HG03558 (cell line): ENCODE data around the gene EEF1G.
"Not testable (repeated sequence)": the region's sequence is repeated elsewhere in the genome, so short reads cannot be mapped to it uniquely, and the experiment has no call there.

ENCODE experiments used
- ATAC-seq: cut with Tn5 transposase; IDR thresholded peaks from one replicate; pipeline ENCODE4 v1.9.1; 2021; ENCODE audit warnings: moderate number of reproducible peaks; ENCODE audit not compliant: unreplicated experiment; ENCODE audit errors: extremely low read depth

EEF1G gene

GRCh38 chr11:62579252-62579651 is 5.6 kb upstream of the EEF1G start:
- no peak for ATAC-seq

- ATAC-seq: no peak
Observed at GRCh38 chr11:62578541-62578940, 4.8 kb upstream of the EEF1G start.

- ATAC-seq: no peak
Observed at GRCh38 chr11:62577046-62577714, 3.5 kb upstream of the EEF1G start.

- no peak for ATAC-seq
Observed at GRCh38 chr11:62575837-62576236, 2.1 kb upstream of the EEF1G start.

- no peak for ATAC-seq
Observed at GRCh38 chr11:62575156-62575555, 1.5 kb upstream of the EEF1G start.

GRCh38 chr11:62574363-62575071 is 826 bp upstream of the EEF1G start:
- no peak for ATAC-seq

GRCh38 chr11:62573006-62573591 is 592 bp downstream of the EEF1G start:
- ATAC-seq: no peak

- ATAC-seq: no peak
Observed at GRCh38 chr11:62572431-62572830, 1.3 kb downstream of the EEF1G start.

GRCh38 chr11:62571493-62571892 is 2.2 kb downstream of the EEF1G start:
- not testable (repeated sequence) for ATAC-seq

GRCh38 chr11:62570903-62571302 is 2.8 kb downstream of the EEF1G start:
- ATAC-seq: not testable (repeated sequence)

GRCh38 chr11:62569611-62570010 is 4.1 kb downstream of the EEF1G start:
- no peak for ATAC-seq

- no peak for ATAC-seq
Observed at GRCh38 chr11:62567018-62567633, 6.6 kb downstream of the EEF1G start.

GRCh38 chr11:62566247-62566646 is 7.4 kb downstream of the EEF1G start:
- no peak for ATAC-seq

GRCh38 chr11:62565100-62565802 is 8.4 kb downstream of the EEF1G start:
- ATAC-seq: no peak

- ATAC-seq: not testable (repeated sequence)
Observed at GRCh38 chr11:62561677-62562230, 11.9 kb downstream of the EEF1G start.

GRCh38 chr11:62560566-62561103 is 13.1 kb downstream of the EEF1G start:
- ATAC-seq: no peak

- not testable (repeated sequence) for ATAC-seq
Observed at GRCh38 chr11:62559626-62560025, 14.1 kb downstream of the EEF1G start.

GRCh38 chr11:62559204-62559603 is 14.5 kb downstream of the EEF1G start:
- ATAC-seq: no peak

GRCh38 chr11:62558669-62559068 is 15.0 kb downstream of the EEF1G start:
- ATAC-seq: no peak
